NCI-H2196 (cell line): ENCODE results near the gene F13B.
"Not testable (repeated sequence)": the region's sequence is repeated elsewhere in the genome, so short reads cannot be mapped to it uniquely, and the experiment has no call there.

Source experiments
- DNase-seq: peaks from one replicate; lab custom pipeline; 2025; ENCODE audit not compliant: unreplicated experiment; lab: John Stamatoyannopoulos, UW

The F13B gene, protein sequence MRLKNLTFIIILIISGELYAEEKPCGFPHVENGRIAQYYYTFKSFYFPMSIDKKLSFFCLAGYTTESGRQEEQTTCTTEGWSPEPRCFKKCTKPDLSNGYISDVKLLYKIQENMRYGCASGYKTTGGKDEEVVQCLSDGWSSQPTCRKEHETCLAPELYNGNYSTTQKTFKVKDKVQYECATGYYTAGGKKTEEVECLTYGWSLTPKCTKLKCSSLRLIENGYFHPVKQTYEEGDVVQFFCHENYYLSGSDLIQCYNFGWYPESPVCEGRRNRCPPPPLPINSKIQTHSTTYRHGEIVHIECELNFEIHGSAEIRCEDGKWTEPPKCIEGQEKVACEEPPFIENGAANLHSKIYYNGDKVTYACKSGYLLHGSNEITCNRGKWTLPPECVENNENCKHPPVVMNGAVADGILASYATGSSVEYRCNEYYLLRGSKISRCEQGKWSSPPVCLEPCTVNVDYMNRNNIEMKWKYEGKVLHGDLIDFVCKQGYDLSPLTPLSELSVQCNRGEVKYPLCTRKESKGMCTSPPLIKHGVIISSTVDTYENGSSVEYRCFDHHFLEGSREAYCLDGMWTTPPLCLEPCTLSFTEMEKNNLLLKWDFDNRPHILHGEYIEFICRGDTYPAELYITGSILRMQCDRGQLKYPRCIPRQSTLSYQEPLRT

GRCh38 chr1:197066719-197067456 is at the start of gene F13B:
Gene F13B (minus strand): TSS chr1:197067260. CDS start chr1:197067223, 37 bp downstream.
- no peak for DNase-seq

- no peak for DNase-seq
Measured at GRCh38 chr1:197116156-197116555, 49.1 kb upstream of the F13B start.

- no peak for DNase-seq
Measured at GRCh38 chr1:197106869-197107268, 39.8 kb upstream of the F13B start.

DNA sequence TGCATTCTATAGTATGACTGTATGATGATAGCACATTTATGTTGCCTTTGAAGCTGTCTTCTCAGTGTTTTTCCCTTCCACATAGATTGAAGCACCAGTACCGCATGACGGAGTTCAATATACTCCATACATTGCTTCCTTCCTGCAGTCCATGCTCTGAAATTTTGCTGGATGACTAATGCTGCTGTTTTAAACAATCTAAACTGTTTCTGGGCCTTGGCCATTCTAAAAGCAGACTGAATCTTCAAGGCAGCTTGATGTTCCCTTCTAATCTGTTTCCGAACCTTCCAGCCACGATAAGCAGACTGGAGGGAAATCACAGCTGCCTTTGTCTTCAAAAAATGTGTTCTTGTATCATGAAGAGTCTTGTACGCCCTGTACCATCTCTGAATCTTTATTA is 36.2 kb upstream of the F13B start:
- no peak for DNase-seq

- no peak for DNase-seq
Measured at GRCh38 chr1:197101978-197102377, 34.9 kb upstream of the F13B start.

DNA sequence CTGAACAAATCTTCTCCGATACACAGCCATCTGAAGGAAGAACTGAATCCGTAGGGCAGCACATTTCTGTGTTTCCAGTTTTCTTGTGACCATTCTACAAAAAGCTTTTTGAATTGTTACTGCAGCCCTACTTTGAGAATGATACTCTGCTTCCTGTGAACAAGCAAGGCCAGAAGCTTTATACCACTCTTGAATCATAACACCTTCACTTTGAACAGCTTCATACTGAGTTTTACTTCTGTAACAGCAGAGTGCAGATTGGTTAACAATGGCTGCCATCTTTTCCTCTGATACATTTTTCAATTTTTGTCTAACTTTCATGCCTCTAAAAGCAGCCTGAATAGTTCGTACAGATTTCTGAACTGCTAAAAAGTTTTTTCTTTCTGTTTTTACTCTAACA is 33.6 kb upstream of the F13B start:
- no peak for DNase-seq

DNA sequence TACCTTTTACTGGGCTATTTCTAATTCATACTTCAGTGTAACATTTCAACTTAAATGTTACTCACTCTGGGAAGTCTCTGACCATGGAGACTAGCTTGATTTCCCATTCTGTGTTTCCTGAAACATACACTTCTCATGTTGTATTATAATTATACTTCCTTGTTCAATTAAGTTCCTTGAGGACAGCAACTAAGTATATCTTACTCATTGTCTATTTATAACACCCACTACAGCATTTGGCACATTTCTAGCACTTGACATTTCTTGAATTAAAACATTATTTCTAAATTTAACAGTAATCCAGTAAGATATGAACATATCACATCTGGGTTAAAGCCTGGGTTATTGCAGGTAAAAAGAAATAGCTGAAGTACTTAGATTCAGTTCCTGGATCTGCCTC is 32.4 kb upstream of the F13B start:
- DNase-seq, result no peak

DNA sequence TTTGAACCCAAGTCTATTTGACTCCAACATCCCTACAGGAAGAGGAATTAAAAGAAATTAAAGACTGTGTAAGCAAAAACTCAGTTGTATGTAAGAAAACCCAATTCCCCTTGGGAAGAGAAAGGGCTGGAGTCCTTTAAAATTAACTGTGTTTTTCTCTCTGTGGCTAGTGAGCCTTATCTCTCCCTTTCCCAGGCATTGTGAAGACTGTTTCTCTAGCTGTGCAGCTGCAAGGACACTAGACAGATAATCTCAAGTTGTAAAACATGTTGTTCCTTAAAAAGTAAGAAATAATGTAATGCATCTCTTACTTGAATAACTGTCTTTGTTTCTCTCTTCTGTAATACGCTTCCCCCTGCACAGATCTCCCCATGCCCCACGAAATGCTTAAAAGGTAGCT is 29.9 kb upstream of the F13B start:
- not testable (repeated sequence) for DNase-seq

- no peak for DNase-seq
Measured at GRCh38 chr1:197096137-197096536, 29.1 kb upstream of the F13B start.

GRCh38 chr1:197093226-197093885 is 26.3 kb upstream of the F13B start:
- DNase-seq, result no peak

GRCh38 chr1:197092491-197093023 is 25.5 kb upstream of the F13B start:
- no peak for DNase-seq

DNA sequence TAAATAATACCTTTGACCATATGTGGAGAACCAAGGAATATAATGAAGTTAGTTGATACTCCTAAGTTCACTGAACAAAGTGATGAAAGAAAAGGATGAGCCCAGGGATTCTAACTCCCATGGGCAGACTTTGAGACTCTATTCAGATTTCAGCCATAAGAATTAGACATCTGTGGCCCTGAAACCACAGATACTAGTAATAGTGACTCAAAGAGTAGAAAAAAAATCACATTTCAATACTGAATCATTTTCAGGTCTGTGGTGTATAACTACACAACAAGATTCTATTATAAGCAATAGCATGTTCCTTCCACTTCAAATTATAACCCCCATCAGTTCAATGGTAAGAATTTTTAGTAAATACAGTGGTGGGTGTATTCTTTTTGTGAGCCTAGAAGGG is 16.4 kb upstream of the F13B start:
- no peak for DNase-seq

- DNase-seq, result no peak
Measured at GRCh38 chr1:197081117-197081753, 14.2 kb upstream of the F13B start.

GRCh38 chr1:197080323-197080722 is 13.3 kb upstream of the F13B start:
- DNase-seq, result no peak

GRCh38 chr1:197076585-197076984 is 9.5 kb upstream of the F13B start:
- DNase-seq, result no peak

- no peak for DNase-seq
Measured at GRCh38 chr1:197073978-197074377, 6.9 kb upstream of the F13B start.

GRCh38 chr1:197067457-197067818 is 378 bp upstream of the F13B start:
- no peak for DNase-seq

GRCh38 chr1:197066277-197066676 is 783 bp downstream of the F13B start:
- no peak for DNase-seq

DNA sequence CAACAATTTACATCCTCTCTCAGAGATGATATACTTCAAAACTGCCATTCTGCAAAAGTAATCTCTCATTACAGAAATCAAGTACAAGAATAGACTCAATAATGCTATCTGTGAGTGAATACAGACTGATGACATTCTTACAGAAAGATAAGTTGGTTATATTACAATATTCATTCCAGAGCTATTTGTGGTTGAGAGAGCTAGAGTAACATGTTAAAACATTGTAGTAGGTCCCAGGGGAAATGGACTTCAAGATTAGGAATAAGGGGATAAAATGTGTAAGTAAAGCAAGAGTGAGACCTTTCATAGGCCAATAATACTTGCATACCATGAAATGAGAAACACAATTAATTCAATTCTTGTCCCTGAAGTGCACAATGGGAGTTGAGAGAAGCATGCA is 1.5 kb downstream of the F13B start:
- DNase-seq, result no peak

DNA sequence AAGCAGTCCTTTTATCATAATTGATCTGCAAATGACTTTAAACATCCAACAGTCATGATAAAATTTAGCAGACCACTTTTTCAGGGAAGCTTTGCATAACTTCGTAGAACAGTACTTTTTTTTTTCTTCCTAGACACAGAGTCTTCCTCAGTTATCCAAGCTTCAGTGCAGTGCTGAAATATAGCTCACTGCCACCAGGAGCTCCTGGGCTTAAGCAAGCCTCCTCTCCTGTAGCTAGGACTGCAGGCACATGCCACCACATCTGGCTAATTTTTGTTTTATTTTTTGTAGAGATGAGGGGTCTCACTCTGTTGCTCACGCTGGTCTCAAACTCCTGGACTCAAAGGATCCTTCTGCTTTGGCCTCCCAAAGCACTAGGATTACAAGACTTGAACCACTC is 3.8 kb downstream of the F13B start:
- DNase-seq, result no peak

- DNase-seq, result no peak
Measured at GRCh38 chr1:197062692-197063091, 4.4 kb downstream of the F13B start.
